Measurements from ENCODE around the gene CORO2B.

Gene CORO2B

GRCh38 chr15:68735610-68736009, 156.8 kb downstream of the CORO2B start:
- no peak for TF ChIP-seq CTCF (IDR thresholded peaks at IDR 0.05; ENCODE audit: control extremely low read depth, extremely low read depth, low read depth, missing control alignments)
- DNase-seq (ENCODE audit: extremely low spot score): no peak
- ChIA-PET CTCF (interaction anchor here (0.8 to 3.6 kb wide), 8 partner anchors 9 to 140 kb away, joined by 3 to 26 read pairs (median 4); no protein-coding TSS in a partner anchor), POLR2A (no interaction called here)

- POLR2A ChIA-PET: no interaction called here
These were observed 160.7 kb downstream of the CORO2B start for GRCh38 chr15:68739390-68740080.

GRCh38 chr15:68743256-68743655, 164.5 kb downstream of the CORO2B start:
- POLR2A ChIA-PET: no interaction called here
- no peak for DNase-seq (ENCODE audit: extremely low spot score)
- CTCF ChIA-PET: no interaction called here
- no peak for TF ChIP-seq CTCF (IDR thresholded peaks at IDR 0.05; ENCODE audit: control extremely low read depth, extremely low read depth, low read depth, missing control alignments)

More at GRCh38 chr15:68739390-68740080, 160.7 kb downstream of the CORO2B start:
- no peak for TF ChIP-seq CTCF (IDR thresholded peaks at IDR 0.05; ENCODE audit: control extremely low read depth, extremely low read depth, low read depth, missing control alignments)
- CTCF ChIA-PET: interaction anchor here (2.7 kb wide), 1 partner anchor 137 kb away, joined by 8 read pairs; no protein-coding TSS in a partner anchor
- no peak for DNase-seq (ENCODE audit: extremely low spot score)

GRCh38 chr15:68749365-68749764, 170.6 kb downstream of the CORO2B start:
- no peak for DNase-seq (ENCODE audit: extremely low spot score)
- TF ChIP-seq CTCF (IDR thresholded peaks at IDR 0.05; ENCODE audit: control extremely low read depth, extremely low read depth, low read depth, missing control alignments): no peak
- ChIA-PET POLR2A (no interaction called here), CTCF (no interaction called here)

- ChIA-PET CTCF (interaction anchor here (1.5 kb wide), 1 partner anchor 15 kb away, joined by 5 read pairs; no protein-coding TSS in a partner anchor), POLR2A (no interaction called here)
- TF ChIP-seq CTCF (IDR thresholded peaks at IDR 0.05; ENCODE audit: control extremely low read depth, extremely low read depth, low read depth, missing control alignments): no peak
- no peak for DNase-seq (ENCODE audit: extremely low spot score)
These were observed 171.0 kb downstream of the CORO2B start for GRCh38 chr15:68749793-68750192.

- POLR2A ChIA-PET: no interaction called here
- TF ChIP-seq CTCF (IDR thresholded peaks at IDR 0.05; ENCODE audit: control extremely low read depth, extremely low read depth, low read depth, missing control alignments): no peak
- no peak for DNase-seq (ENCODE audit: extremely low spot score)
- CTCF ChIA-PET: no interaction called here
These were observed 172.8 kb downstream of the CORO2B start for GRCh38 chr15:68751622-68752021.

Measured in GM10248 (cell line).